Body of pancreas (tissue), 4 donors: Measurements from ENCODE around the gene SGCD.

Experiments
- CTCF ChIP-seq, 7 experiments: fragments of 450-650 bp in 4 of 7; fragments of 200-600 bp in 3 of 7; sonication (generic) in 3 of 7; IDR thresholded peaks; one replicate each; pipeline ENCODE4 v1.5.1; 2016 to 2019; ENCODE audit warnings: antibody characterized with exemption in 7 of 7
- POLR2A ChIP-seq, 3 donors: fragments of 450-650 bp; IDR thresholded peaks; one replicate each; pipeline ENCODE4 v1.6.1; 2016; ENCODE audit warnings: antibody characterized with exemption in 3 of 3, mild to moderate bottlenecking in 2 of 3

- TF ChIP-seq CTCF (IDR thresholded peaks at IDR 0.05) (no peak), POLR2A (IDR thresholded peaks at IDR 0.05) (no peak)
Observed at GRCh38 chr5:156779436-156779835, 452.5 kb downstream of the SGCD start.
